Measurements from ENCODE around the gene MFSD6.
"Not testable (repeated sequence)": the region's sequence is repeated elsewhere in the genome, so short reads cannot be mapped to it uniquely, and the experiment has no call there.

The MFSD6 gene

DNA sequence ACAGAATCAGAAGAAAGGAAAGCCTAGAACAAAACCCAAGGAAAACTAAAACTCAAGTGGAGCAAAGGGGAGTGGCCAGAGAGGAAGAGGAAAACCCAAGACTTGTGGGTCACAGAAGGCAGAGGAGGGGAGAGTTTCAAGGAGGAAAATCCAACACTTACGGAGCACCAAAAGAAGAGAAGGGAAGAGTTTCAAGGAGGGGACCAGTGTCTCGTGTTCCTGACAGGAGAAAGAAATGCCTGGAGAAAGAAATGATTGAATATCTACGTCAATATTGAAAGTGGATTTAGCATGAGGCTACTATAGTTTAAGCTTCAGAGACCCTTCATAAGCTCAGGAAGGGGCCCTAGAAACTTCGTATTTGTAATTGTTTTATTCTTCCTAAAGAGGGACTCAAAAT is 1.4 kb upstream of the MFSD6 start:
- no peak for DNase-seq

DNA sequence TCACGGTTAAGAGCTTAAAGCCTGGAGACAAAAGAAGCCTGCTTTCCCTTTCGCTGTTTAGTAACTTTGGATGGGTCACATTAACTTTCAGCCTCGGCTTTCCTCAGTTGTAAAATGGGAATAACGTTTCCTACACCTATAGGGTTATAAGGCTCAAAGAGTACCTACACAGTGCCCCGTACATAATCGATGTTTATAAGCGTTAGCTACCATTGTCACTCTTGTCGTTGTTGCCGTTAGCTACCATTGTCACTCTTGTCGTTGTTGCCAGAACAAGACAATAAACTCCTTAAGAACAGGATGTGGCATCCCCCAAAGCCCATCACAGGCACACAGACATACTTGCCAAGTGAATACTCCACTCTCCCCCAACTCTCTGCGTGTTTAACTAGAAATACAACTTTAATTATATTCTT is 901 bp upstream of the MFSD6 start:
- peak; percentile 56 for DNase-seq

DNA sequence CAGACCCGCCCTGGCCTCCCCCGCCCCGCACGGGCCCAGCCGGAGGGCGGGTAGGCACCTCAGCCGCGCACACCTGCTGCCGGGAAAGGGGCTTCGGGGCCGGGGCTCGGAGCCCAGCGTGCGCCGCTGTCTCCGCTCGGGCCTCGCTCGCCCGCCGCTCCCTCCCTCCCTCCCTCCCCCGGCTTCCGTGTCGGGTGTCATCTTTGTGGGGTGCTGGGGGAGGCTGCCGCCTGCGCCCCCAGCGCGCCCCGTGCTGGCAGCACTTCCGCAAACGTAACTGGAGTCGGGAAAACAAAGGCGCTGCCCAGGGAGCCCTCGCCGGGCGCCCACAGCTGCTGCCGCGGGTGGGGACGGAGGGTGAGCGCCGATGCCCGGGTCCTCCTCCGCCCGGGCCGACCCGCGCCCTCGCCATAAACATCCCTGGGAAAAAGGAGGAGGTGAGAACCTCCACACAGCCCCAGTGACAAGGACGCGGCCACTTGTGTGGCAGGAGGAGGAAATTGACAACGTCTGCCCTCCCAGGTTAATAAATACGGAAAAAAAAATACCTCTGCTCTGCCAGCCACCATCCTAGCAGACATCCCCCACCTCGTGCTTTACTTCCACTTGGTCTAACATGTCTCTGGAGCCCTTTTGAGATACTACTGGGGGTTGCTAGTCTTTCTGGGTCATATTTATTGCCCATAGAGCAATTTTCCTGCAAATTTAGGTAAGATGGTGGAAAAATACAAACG is 550 bp downstream of the MFSD6 start:
- peak; percentile 72 for DNase-seq

DNA sequence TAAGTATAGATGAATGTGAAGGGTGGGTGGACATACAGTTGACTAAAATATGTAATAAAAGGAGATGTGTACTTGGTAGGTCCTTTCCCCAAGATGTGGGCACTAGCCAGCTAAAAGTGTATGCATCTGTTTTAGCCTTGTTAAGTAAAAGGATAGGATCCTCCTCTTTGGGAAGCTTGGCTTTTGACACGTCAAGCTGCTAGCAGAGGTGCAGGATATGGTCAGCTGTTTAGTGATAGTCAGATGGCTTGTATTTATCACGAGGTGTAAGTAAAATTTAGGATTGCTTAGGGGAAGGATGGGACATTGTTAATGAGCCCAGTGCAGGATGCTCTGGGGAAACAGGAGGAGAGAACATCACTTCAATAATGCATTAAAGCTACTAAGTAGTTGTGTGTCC is 1.5 kb downstream of the MFSD6 start:
- no peak for DNase-seq

DNA sequence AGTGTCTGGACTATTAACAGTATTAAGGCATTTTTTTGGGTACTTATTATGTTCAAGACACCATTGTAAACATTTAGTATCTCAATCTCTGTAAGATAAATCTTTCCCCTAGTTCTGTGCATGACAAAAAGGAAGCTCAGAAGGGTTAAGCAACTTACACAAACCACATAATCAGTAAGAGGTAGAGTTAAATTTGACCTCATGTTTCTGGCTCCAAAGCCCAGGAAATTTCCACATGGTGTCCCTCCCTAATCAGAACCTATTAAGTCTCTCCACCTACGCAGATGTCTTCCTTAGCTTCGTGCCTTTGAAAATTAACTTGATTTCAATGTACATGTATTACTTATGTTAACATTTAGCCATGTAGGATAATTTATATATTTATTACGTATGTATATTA is 2.0 kb downstream of the MFSD6 start:
- no peak for DNase-seq

DNA sequence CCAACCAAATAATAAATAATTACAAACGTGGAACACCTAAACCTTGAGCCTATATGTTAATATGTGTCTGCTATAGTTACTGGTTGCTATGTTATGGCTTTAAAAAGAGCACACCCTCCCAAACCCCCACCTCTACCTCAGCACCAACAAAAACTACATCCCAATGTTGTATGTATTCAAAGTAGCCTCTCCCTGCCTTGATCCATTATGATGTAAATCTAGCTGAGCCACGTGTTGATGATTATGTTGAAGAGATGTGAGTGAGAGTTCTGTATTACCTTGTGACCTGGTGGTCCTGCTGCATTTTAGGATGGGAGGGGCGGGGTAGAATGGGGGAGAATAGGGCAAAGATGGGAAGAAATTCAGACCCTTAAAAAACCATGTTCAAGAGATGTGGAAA is 4.8 kb downstream of the MFSD6 start:
- DNase-seq: no peak

DNA sequence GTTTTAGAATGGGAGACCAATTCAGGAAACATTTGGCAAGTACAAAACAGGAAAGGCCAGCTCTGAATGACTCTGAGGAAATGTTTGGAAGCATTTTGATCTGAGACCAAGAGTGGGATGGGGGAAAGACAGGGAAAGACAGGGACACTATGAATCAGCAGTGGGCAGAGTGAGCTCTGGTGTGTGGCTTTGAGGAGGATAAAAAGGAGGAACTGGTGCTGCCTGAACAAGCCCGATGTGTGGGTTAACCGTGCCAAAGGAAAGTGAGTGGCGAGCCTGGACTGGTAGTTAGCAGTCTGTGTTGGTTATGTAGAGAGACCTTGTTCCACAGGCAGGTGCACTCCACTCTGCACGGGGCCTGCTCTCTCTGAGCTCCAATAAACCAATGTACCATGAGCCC is 5.3 kb downstream of the MFSD6 start:
- no peak for DNase-seq

DNA sequence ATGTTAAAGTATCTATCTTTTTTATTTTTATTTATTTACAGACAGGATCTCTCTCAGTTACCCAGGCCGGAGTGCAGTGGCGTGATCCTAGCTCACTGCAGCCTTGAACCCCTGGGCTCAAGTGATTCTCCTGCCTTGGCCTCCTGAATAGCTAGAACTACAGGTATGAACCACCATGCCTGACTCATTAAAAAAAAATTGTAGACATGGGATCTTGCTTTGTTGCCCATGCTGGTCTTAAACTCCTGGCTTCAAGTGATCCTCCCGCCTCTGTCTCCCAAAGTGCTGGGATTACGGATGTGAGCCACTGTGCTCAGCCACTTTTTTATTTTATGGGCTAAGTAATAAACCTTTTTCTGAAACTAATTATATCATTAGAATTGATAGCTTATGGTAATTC is 7.1 kb downstream of the MFSD6 start:
- no peak for DNase-seq

DNA sequence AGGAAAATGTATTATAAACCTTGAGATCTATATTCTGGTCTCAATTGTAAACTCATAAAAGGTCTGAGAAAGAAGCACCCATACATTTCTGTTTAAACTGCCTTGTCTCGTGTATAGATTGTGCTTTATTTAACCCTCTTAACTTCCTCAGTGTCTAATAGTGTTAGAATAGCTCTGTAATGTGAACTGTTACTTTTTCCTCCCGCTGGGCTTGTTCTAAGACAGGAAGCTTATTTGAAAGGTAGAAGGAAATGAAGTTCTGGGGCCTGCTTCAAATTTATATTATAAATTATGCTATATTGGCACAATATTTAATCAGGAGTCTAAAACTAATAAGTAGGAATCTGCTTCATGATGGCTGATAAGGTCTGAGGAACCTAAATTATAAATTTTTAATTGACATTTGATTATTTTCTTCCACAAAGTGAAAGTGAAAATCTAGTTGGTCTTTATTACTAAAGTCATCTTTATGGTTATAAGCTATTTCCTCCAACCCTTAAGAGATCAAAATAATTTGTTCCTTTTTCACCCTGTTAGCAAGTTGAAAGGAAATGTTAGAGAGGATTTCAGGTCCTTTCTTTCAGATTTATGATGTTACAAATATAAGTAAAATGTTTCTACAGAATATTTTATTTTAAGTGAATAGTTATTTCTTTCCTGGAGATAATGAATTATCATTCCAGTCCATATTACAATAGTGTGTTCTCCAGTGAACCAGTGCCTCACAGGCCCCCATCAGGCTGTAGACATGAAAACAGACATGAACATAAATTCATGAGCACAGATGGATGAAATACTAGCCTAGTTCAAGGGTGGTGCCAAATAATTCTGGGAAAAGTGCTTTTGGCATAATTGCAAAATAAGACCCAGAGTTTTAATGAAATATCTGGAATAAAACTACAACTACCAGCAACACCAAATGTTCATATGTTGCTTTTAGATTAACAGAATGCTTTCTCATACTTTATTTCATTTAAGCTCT is 7.9 kb downstream of the MFSD6 start:
- no peak for DNase-seq

DNA sequence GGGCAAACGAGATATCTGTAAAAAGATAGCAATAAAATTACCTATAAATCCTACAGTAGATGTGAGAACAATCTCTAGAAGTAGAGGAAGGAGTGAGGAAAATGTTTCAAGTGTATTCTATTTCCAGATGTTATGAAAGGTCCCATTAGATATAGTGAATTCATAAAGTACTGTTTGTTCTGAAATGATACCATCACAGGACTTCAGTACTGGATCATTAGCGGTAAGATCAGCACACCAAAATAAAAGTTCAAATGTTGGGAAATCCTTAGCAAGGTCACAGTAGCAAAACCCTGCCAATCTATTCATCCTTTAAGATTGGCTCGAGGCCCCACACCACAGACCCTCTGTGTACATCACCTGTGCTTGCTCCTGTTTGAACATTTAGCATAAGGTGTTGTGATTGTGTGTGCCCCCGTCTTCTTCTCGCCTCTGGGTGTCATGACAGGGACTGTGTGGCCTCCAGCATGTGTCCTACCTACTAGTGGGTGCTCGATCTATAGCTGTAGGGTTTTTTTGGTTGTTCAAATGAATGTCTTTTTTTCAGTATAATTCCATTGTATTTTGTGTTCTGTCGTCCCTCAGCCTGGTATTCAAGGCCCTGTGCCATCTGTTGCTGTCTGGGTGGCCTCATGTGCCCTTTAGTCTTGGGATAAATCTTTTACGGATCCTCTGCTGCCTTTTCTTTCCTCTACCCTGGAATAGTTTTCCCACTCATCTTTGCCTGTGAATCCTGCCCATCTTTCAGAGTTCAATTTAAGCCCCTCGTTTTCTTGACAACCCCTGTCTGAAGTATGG is 9.1 kb downstream of the MFSD6 start:
- DNase-seq: no peak

DNA sequence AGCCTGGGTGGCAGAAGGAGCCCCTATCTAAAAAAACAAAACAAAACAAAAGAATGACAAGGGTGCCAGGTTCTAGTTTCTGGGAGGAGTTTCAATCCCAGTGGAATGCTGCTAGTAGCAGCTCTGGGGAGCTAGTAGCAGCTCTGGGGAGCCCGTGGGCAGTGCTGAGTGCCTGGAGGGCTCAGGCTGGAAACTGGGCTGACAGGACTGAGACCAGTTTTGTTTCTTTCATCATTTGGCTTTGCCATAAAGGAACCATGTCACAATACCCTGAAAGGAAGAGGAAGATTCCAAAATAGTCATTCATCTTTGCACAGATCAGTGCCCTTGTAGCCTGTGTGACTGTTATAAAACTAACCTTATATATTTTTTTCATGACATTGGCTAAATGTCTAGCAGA is 10.6 kb downstream of the MFSD6 start:
- DNase-seq: no peak

DNA sequence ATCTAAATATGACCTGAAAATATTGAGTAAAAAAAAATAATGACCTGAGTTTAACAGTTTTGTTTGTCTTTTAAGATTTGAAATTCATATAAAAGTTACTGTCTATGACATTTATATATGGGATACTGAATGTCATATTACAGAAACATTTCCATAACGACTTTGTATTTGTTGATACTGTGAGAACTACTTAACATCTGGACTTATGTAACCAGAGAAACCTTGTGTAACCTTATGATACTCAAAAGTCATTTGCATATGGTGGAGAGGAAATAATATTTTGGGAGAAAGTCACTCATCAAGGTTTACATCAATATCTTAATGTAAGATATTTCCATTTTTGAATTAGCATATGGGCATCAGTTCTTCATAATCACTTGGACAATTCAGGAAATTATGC is 12.6 kb downstream of the MFSD6 start:
- DNase-seq: no peak

DNA sequence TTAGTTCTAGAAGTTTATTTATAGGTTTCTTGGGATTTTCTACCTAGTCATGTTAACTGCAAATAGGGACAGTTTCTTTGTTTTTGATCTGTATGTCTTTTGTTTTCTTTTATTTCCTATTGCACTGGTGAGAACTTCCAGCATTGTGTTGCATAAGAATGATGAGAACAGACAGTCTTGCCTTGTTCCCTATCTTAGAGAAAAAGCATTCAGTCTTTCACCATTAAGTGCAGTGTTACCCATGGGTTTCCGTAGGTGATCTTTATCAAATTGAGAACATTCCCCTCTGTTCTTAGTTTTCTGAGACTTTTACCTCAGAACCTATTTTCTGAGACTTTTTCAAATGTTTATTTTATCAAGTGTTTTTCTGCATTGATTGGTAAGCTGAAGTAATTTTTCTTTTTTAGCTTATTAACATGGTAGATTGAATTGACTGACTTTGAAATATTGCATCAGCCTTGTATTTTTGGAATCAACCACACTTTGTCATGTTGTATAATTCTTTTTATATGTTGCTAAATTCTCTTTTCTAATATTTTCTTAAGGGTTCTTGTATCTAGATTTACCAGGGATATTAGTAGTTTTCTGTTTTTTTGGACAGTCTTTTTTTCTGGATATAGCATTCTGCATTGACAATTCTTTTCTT is 17.2 kb downstream of the MFSD6 start:
- no peak for DNase-seq

DNA sequence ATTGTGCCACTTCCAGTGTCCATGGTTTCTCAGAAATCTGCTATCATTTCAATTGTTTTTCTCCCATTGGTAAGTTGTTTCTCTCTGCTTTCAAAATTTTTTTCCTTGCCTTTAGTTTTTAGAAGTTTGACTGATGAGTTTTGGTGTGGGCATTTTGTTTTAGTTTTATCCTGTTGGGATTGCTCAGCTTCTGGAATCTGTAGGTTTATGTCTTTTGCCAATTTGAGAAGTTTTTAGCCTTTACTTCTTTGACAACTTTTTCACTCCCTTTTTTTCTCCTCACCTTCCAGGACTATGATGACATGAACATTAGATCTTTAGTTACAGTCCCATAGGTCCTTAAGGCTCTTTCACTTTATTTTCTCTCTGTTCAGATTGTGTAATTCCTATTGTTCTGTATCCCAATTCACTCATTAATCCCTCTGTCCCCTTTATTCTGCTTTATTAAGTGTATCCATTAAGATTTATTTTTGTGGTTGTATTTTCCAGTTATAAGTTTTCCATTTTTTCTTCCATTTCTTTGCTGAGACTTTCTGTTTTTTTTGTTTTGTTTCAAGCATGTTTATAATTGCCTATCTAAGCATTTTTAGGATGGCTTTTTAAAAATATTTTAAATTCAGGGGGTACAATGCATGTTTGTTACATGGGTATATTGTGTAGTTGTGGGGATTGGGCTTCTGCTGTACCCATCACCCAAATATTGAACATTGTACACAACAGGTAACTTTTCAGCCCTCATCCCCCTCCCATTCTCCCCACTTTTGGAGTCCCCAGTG is 17.9 kb downstream of the MFSD6 start:
- no peak for DNase-seq

DNA sequence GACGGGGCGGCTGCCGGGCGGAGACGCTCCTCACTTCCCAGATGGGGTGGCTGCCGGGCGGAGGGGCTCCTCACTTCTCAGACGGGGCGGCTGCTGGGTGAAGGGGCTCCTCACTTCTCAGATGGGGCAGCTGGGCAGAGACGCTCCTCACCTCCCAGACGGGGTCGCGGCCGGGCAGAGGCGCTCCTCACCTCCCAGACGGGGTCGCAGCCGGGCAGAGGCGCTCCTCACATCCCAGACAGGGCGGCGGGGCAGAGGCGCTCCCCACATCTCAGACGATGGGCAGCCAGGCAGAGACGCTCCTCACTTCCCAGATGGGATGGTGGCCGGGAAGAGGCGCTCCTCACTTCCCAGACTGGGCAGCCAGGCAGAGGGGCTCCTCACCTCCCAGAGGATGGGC is 22.7 kb downstream of the MFSD6 start:
- DNase-seq: not testable (repeated sequence)

DNA sequence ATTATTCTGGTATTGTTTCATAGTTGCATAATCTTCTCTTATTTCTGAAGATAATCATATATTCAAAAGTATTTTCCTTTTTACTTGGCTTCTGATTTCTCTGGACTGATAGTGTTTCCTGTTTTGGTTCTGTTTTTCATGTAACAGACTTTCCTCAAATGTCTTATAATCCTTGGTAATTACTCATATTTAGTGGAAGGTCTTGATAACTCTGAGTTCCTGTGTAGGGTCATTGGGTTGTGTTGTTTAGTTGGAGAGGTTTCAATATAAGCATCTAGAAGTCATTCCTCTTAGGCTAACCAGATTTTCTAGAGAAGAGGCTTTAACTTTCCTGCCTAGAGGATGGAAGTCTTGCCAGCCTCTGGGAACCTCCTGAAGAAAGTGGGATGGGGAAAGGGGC is 23.8 kb downstream of the MFSD6 start:
- DNase-seq: no peak

DNA sequence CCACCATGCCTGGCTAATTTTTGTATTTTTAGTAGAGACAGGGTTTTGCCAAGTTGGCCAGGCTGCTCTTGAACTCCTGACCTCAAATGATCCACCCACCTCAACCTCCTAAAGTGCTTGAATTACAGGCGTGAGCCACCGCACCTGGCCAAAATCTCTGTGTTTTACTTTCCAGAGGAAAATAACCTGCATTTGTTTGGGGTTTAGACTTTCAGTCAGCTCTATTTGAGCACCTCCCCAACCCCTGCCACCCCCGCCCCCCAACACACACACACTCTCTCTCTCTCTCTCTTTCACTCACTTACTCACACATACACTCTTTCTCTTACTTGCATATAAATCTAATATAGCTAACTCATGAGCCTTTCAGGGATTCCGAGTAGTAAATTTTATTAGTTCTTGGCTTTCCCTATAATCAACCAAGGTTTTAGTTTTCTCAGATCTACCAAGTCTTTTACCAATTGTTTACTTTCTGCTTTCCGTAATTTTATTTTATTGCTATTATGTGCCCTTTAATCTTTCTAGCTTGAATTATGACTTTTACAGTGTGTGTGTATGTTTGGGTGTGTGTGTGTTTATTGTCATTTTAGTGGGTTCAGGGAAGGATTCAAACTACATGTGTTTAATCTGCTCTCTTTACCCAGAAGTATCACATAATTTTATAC is 24.5 kb downstream of the MFSD6 start:
- DNase-seq: no peak

DNA sequence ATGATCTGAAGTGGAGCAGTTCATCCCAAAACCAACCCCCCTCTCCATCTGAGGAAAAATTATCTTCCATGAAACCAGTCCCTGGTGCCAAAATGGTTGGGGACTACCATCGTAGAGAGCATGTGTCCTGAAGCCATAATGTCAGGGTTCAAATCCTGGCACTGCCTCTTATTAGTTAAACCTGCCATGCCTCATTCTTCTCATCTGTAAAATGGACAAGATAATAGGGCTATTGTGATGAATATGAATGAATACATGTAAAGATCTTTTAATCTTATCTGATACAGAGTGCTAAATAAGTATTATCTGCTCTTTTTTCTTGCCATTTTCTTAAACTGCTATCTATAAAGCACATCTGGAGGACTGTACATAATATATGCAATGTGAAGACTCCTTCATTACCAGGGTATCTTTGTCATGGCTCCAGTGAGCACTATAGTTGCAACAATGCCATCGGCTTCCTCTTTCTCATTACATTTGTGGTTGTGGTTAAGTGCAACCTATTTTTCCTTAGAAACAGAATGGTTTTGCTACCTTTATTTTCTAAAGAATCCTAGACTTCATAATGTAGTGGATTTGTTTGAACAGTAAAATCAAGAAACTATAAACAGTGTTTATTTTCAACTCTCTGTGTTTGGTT is 27.0 kb downstream of the MFSD6 start:
- no peak for DNase-seq

DNA sequence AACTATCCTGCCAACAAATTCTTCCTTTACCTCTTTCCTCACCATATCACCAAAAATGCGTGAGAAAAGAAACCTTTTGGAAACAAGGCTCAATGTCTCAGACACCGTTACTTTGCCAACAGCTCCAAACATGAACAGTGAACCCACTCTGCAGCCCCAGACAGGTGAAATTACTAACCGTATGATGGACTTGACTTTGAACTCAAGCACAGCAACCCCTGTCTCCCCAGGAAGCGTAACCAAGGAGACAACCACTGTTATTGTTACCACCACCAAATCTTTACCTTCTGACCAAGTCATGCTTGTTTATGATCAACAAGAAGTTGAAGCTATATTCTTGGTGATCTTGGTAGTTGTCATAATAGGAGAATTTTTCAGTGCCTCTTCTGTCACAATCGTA is 28.4 kb downstream of the MFSD6 start:
- DNase-seq: no peak

DNA sequence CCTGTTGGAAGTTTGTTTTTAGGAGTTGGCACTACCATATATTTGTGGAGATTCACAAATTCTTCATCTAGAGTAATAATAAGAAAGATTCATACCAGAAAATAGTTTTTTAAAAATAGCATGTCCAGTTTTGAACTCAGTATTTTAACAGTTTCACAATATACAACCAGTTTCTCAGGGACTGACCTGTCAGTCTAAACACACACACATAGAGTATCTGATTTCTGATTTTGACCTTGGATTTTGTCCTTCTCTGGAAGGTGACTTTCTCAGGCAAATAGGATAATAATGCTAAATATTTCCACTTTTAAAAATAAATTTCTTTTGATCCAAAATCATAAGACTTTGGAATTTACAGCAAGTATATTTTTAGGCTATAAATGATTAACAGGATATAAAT is 32.0 kb downstream of the MFSD6 start:
- no peak for DNase-seq

DNA sequence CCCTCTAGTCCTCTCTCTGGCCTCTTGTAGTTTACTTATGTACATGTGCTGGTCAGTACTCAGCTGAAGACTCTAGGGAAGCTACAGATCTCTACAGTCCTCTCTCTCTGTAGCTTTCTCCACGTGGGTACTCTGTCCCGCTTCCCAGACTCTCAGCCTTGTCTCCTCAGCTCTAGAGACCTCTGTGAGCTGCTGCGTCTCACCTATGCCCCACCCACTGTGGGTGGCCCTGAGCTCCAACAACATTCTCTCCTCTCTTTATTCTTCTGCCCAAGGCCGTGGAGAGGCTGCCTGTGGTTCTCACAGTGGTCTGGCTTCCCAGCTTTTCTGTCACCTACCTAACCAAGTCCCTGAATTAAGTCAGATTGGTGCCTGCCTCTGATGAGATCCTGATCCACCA is 33.4 kb downstream of the MFSD6 start:
- DNase-seq: no peak
